Activated T-cell treated with anti-CD3 and anti-CD28 coated beads, Interleukin-2, amount 50 U/mL, for 72 hours (primary cell): ENCODE data around the gene TNFAIP8L1. TPM values are rescaled to one million over a fixed set of nuclear protein-coding genes. Genes with fewer than 3 reads are reported as not detected.

ENCODE experiments used
- ATAC-seq, 2 donors: fragments of 150-1000 bp; cut with Tn5 transposase; replicated peaks in 1 of 2; 2 replicates each; pipeline ENCODE4 v1.10.0; 2021; ENCODE audit warnings: moderate library complexity in 2 of 2, mild to moderate bottlenecking in 1 of 2
- DNase-seq, 2 donors: peaks; one replicate each; pipeline ENCODE4 v3.0.0; 2021 to 2022; ENCODE audit warnings: mixed read lengths in 1 of 2
- H3K27ac Mint-ChIP-seq: one replicate; pipeline ENCODE4 v1.8.0; 2022; ENCODE audit warnings: mild to moderate bottlenecking, moderate library complexity, mixed read lengths
- H3K27me3 Mint-ChIP-seq: one replicate; pipeline ENCODE4 v1.8.0; 2022; ENCODE audit warnings: low read depth, mixed read lengths
- H3K36me3 Mint-ChIP-seq, 2 donors: one replicate each; pipeline ENCODE4 v1.8.0; 2022; ENCODE audit warnings: mixed read lengths in 2 of 2, mild to moderate bottlenecking in 1 of 2; ENCODE audit not compliant: insufficient read depth in 2 of 2
- H3K4me1 Mint-ChIP-seq: one replicate; pipeline ENCODE4 v1.8.0; 2022; ENCODE audit warnings: low read depth, mixed read lengths
- H3K4me3 Mint-ChIP-seq, 2 donors: one replicate each; pipeline ENCODE4 v1.8.0; 2022; ENCODE audit warnings: mild to moderate bottlenecking in 2 of 2, mixed read lengths in 2 of 2, moderate library complexity in 2 of 2
- H3K9me3 Mint-ChIP-seq, 2 donors: one replicate each; pipeline ENCODE4 v1.8.0; 2022; ENCODE audit warnings: mixed read lengths in 2 of 2
- total RNA-seq, 2 donors: library from RNA; stranded (reverse); gene quantifications; one replicate each; pipeline ENCODE4 v1.2.3, GENCODE V29; 2022

TNFAIP8L1 gene
- total RNA-seq, 2 donors from 2014 or later: 22.1 to 25.7 TPM

GRCh38 chr19:4600082-4600481, 39.2 kb upstream of the TNFAIP8L1 start:
- DNase-seq (no peak), ATAC-seq (no peak)
- H3K9me3 Mint-ChIP-seq: no peaks in the 10 kb centered on the region
- H3K36me3 Mint-ChIP-seq: no peaks in the 10 kb centered on the region
- no peak overlapping the region for H3K4me3 Mint-ChIP-seq
- no peak overlapping the region for H3K27ac Mint-ChIP-seq
- H3K4me1 Mint-ChIP-seq: peaks cover 5% of the 10 kb centered on the region
- peaks cover 16% of the 10 kb centered on the region for H3K27me3 Mint-ChIP-seq

DNA sequence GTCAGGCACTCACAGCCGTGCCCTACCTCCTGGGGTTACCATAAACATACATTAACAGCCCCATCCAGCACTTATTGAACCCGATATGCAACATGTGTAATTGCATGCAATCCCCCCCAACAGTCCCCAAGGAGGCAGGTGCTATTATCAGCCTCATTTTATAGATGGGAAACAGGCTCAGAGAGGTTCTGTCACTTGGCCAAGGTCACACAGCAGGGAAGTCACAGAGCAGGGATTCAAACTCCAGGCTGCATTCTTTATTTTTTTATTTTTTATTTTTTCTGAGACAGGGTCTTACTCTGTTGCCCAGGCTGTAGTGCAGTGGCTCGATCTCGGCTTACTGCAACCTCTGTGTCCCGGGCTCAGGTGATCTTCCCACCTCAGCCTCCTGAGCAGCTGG, 38.4 kb upstream of the TNFAIP8L1 start:
- Mint-ChIP-seq H3K27ac (no peak overlapping the region), H3K27me3 (peaks cover 16% of the 10 kb centered on the region), H3K9me3 (no peaks in the 10 kb centered on the region), H3K4me3 (no peak overlapping the region), H3K36me3 (no peaks in the 10 kb centered on the region), H3K4me1 (peaks cover 5% of the 10 kb centered on the region)
- no peak for DNase-seq
- ATAC-seq: no peak

GRCh38 chr19:4602173-4602788, 37.0 kb upstream of the TNFAIP8L1 start:
- no peaks in the 10 kb centered on the region for H3K36me3 Mint-ChIP-seq
- H3K27ac Mint-ChIP-seq: no peak overlapping the region
- ATAC-seq (no peak), DNase-seq (no peak)
- H3K4me3 Mint-ChIP-seq: no peak overlapping the region
- peaks cover 16% of the 10 kb centered on the region for H3K27me3 Mint-ChIP-seq
- no peaks in the 10 kb centered on the region for H3K9me3 Mint-ChIP-seq
- H3K4me1 Mint-ChIP-seq: peaks cover 4% of the 10 kb centered on the region

DNA sequence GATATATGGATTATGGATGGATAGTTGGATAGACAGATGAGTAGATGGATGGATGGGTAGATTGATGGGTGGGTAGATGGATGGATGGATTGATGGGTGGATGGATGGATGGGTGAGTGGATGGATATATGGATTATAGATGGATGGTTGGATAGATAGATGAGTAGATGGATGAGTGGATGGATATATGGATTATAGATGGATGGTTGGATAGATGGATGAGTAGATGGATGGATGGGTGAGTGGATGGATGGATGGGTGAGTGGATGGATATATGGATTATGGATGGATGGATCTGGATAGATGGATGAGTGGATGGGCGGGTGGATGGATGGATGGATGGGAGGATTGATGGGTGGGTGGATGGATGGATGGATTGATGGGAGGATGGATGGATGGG, 36.4 kb upstream of the TNFAIP8L1 start:
- H3K36me3 Mint-ChIP-seq: no peaks in the 10 kb centered on the region
- no peak for ATAC-seq
- peaks cover 16% of the 10 kb centered on the region for H3K27me3 Mint-ChIP-seq
- H3K4me3 Mint-ChIP-seq: no peak overlapping the region
- DNase-seq: no peak
- H3K9me3 Mint-ChIP-seq: no peaks in the 10 kb centered on the region
- H3K27ac Mint-ChIP-seq: no peak overlapping the region
- H3K4me1 Mint-ChIP-seq: no peaks in the 10 kb centered on the region

GRCh38 chr19:4604912-4605311, 34.4 kb upstream of the TNFAIP8L1 start:
- ATAC-seq: no peak
- Mint-ChIP-seq H3K27ac (no peak overlapping the region), H3K36me3 (no peaks in the 10 kb centered on the region), H3K4me3 (no peak overlapping the region), H3K27me3 (peaks cover 20% of the 10 kb centered on the region), H3K9me3 (no peaks in the 10 kb centered on the region), H3K4me1 (no peaks in the 10 kb centered on the region)
- DNase-seq: no peak

GRCh38 chr19:4606181-4606580, 33.1 kb upstream of the TNFAIP8L1 start:
- no peak overlapping the region for H3K4me3 Mint-ChIP-seq
- ATAC-seq (no peak), DNase-seq (no peak)
- H3K4me1 Mint-ChIP-seq: no peaks in the 10 kb centered on the region
- no peaks in the 10 kb centered on the region for H3K36me3 Mint-ChIP-seq
- no peak overlapping the region for H3K27ac Mint-ChIP-seq
- H3K9me3 Mint-ChIP-seq: no peaks in the 10 kb centered on the region
- peaks cover 21% of the 10 kb centered on the region for H3K27me3 Mint-ChIP-seq

GRCh38 chr19:4606921-4607678, 32.2 kb upstream of the TNFAIP8L1 start:
- no peak for ATAC-seq
- Mint-ChIP-seq H3K27ac (no peak overlapping the region), H3K36me3 (no peaks in the 10 kb centered on the region), H3K9me3 (no peaks in the 10 kb centered on the region), H3K4me1 (no peaks in the 10 kb centered on the region), H3K4me3 (no peak overlapping the region), H3K27me3 (peaks cover 21% of the 10 kb centered on the region)
- no peak for DNase-seq

DNA sequence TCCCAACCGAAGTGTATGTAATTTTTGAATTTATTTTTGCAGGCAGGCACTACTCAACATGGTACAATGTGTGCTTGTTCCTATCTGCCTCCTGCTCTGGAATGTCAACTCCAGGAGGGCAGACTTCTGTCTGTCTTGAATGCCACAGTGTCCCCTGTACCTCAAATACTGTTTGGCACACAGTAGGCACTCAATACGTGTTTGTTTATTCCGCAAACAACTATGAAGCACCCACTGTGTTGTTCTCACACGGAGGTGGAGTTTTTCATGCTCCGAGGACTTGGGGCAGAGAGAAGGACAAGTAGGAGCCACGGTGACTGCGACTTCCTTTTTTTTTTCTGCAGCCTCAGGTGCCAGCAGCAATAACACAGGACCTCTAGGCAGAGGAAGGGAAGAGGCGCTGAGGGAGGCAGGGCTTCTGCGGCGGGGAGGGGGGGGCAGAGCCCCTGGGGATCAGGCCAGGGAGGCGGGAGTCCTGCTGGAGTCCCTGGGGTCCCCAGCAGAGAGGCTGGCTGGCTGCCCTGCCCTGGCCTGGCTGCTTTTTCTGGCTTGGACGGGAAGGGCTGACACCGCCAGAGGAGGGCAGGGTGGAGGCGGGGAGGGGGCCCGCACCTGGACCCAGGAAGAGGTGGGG, 29.3 kb upstream of the TNFAIP8L1 start:
- no peak for ATAC-seq
- Mint-ChIP-seq H3K27ac (no peak overlapping the region), H3K36me3 (no peaks in the 10 kb centered on the region), H3K9me3 (no peaks in the 10 kb centered on the region), H3K4me1 (no peaks in the 10 kb centered on the region), H3K4me3 (no peak overlapping the region), H3K27me3 (peaks cover 21% of the 10 kb centered on the region)
- no peak for DNase-seq

GRCh38 chr19:4613254-4613751, 26.0 kb upstream of the TNFAIP8L1 start:
- Mint-ChIP-seq H3K27me3 (peaks cover 15% of the 10 kb centered on the region), H3K4me1 (no peaks in the 10 kb centered on the region), H3K9me3 (no peaks in the 10 kb centered on the region), H3K27ac (no peak overlapping the region), H3K4me3 (no peak overlapping the region), H3K36me3 (no peaks in the 10 kb centered on the region)
- DNase-seq (no peak), ATAC-seq (no peak)

DNA sequence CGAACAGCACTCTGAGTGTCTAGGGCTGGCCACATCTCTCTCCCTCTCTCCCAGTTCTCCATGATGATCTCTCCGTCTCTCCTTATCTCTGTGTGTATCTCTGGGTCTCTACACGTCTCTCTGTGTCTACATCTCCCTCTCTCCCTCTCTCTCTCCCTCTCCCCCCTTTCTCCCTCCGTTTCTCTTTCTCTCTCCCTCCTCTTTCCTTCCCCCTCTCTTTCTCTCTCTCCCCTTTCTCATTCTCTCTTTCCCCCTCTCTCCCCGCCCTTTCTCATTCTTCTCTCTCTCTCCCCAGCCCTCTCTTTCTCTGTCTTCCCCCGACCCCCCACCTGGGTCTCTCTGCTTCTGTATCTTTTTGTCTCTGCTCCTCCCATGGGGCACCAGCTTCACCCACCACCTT, 21.3 kb upstream of the TNFAIP8L1 start:
- no peak for ATAC-seq
- Mint-ChIP-seq H3K4me3 (no peak overlapping the region), H3K36me3 (no peaks in the 10 kb centered on the region), H3K27ac (no peak overlapping the region), H3K4me1 (no peaks in the 10 kb centered on the region), H3K27me3 (no peaks in the 10 kb centered on the region), H3K9me3 (no peaks in the 10 kb centered on the region)
- no peak for DNase-seq

GRCh38 chr19:4619668-4620294, 19.5 kb upstream of the TNFAIP8L1 start:
- Mint-ChIP-seq H3K4me1 (no peaks in the 10 kb centered on the region), H3K36me3 (no peaks in the 10 kb centered on the region), H3K27ac (no peak overlapping the region), H3K9me3 (no peaks in the 10 kb centered on the region), H3K4me3 (no peak overlapping the region), H3K27me3 (no peaks in the 10 kb centered on the region)
- ATAC-seq: no peak
- no peak for DNase-seq

DNA sequence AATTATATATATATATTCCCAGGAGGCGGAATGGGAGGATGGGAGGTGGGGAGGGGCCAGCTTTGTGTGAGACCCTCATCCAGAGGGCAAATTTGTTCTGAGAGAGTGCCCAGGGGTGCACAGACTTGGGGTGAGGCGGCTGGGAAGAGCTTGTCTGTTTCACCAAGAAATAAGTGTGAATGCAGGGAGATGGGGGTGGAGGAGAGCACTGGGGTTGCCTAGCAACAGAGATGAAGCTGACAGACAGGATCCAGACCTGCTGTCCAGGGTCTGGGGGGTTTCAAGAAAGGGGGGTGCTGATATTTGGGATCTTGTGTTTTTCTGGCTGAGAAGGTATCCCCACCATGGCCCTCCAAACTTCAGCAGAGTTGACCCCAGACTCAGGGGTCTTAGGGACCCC, 18.6 kb upstream of the TNFAIP8L1 start:
- ATAC-seq: no peak
- Mint-ChIP-seq H3K4me3 (no peak overlapping the region), H3K27ac (no peak overlapping the region)

DNA sequence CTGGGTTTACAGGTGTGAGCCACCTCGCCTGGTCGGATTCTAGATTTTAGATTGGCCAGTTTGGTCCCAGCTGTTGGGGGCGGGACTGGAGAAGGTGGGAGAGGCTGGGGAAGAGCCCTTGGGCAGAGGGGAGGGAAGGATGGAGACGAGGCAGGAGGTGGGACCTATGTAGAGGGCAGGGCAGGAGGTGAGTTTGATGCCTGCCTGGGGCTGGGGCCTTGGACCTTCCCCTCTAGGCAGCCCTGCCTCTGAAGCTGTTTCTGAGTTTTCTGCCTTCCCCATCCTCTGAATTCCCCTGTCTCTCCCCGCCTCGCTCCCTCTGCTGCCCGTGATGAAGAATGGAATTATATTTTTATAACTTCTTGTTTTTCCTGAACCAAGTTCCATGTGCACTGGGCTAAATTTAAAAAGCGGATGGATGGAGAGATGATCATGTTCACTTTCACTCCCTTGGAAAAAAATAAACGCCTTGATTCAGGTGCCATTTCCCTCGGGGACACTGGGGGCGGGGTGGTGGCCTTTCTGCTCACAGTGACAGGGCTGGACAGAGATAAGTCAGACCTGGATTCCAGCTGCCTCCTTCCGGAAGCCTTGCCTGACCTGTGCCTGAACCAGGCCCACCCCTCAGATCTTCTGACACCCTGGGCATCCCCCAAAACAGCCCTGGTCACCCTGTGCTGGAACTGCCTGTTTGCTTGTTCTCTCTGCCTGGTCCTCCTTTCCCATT, 16.5 kb upstream of the TNFAIP8L1 start:
- H3K4me1 Mint-ChIP-seq: no peaks in the 10 kb centered on the region
- H3K27me3 Mint-ChIP-seq: no peaks in the 10 kb centered on the region
- no peak for ATAC-seq
- no peak for DNase-seq
- no peaks in the 10 kb centered on the region for H3K36me3 Mint-ChIP-seq
- H3K9me3 Mint-ChIP-seq: no peaks in the 10 kb centered on the region
- no peak overlapping the region for H3K4me3 Mint-ChIP-seq
- H3K27ac Mint-ChIP-seq: no peak overlapping the region

More for the DNA sequence above, 18.6 kb upstream of the TNFAIP8L1 start:
- Mint-ChIP-seq H3K36me3 (no peaks in the 10 kb centered on the region), H3K27me3 (no peaks in the 10 kb centered on the region), H3K9me3 (no peaks in the 10 kb centered on the region), H3K4me1 (no peaks in the 10 kb centered on the region)
- no peak for DNase-seq
